OCI-LY1 (cell line): ENCODE measurements around the gene KIZ.

Experiments
- H2AFZ ChIP-seq: fragments of 200-600 bp; sonication (generic), shearing (Covaris generic); 2 replicates; pipeline ENCODE4 v1.6.0; 2014; ENCODE audit warnings: antibody characterized with exemption, mild to moderate bottlenecking, low read length
- H3F3A ChIP-seq: fragments of 200-600 bp; sonication (generic), shearing (Covaris generic); 2 replicates; pipeline ENCODE4 v1.6.0; 2014; ENCODE audit warnings: mild to moderate bottlenecking, antibody characterized with exemption, low read length, moderate library complexity; ENCODE audit not compliant: insufficient read depth
- H3K27ac ChIP-seq: fragments of 200-600 bp; sonication (generic); 2 replicates; pipeline ENCODE4 v1.5.1; 2014; ENCODE audit warnings: low read length, mixed run types, mild to moderate bottlenecking, low read depth; ENCODE audit not compliant: poor library complexity, severe bottlenecking
- H3K27me3 ChIP-seq: fragments of 200-600 bp; sonication (generic); 2 replicates; pipeline ENCODE4 v1.6.0; 2014; ENCODE audit warnings: antibody characterized with exemption, mild to moderate bottlenecking, low read length, moderate library complexity; ENCODE audit not compliant: insufficient read depth
- H3K36me3 ChIP-seq: fragments of 200-600 bp; sonication (generic); 2 replicates; pipeline ENCODE4 v1.6.1; 2014; ENCODE audit warnings: mild to moderate bottlenecking, antibody characterized with exemption, low read length, moderate library complexity, mixed read lengths; ENCODE audit not compliant: insufficient read depth
- H3K4me1 ChIP-seq: fragments of 200-600 bp; sonication (generic); 2 replicates; pipeline ENCODE4 v1.5.1; 2014; ENCODE audit warnings: mild to moderate bottlenecking, low read length, moderate library complexity; ENCODE audit not compliant: insufficient read depth, severe bottlenecking
- H3K4me2 ChIP-seq: fragments of 200-600 bp; sonication (generic), shearing (Covaris generic); 2 replicates; pipeline ENCODE4 v1.6.1; 2014; ENCODE audit warnings: low read length
- H3K4me3 ChIP-seq: fragments of 200-600 bp; sonication (generic); 2 replicates; pipeline ENCODE4 v1.5.1; 2014; ENCODE audit warnings: low read length, low read depth, mild to moderate bottlenecking, mixed read lengths; ENCODE audit not compliant: poor library complexity, severe bottlenecking
- H3K79me2 ChIP-seq: fragments of 200-600 bp; shearing (Covaris generic); 2 replicates; pipeline ENCODE4 v1.6.1; 2016; ENCODE audit warnings: mixed run types, low read length, mixed read lengths; ENCODE audit not compliant: insufficient read depth
- H3K9ac ChIP-seq: fragments of 200-600 bp; sonication (generic), shearing (Covaris generic); 2 replicates; pipeline ENCODE4 v1.6.1; 2014; ENCODE audit warnings: mild to moderate bottlenecking, low read length, mixed read lengths
- H3K9me2 ChIP-seq: fragments of 200-600 bp; sonication (generic), shearing (Covaris generic); 2 replicates; pipeline ENCODE4 v1.6.1; 2014; ENCODE audit warnings: low read depth, mild to moderate bottlenecking, low read length, mixed read lengths
- H3K9me3 ChIP-seq: fragments of 200-600 bp; shearing (Covaris generic); 2 replicates; pipeline ENCODE4 v1.6.1; 2014; ENCODE audit warnings: low read length, mixed read lengths
- H4K20me1 ChIP-seq: fragments of 200-600 bp; sonication (generic), shearing (Covaris generic); 2 replicates; pipeline ENCODE4 v1.6.0; 2016; ENCODE audit warnings: mild to moderate bottlenecking, low read length; ENCODE audit not compliant: insufficient read depth
- CTCF ChIP-seq: fragments of 200-600 bp; sonication (generic), shearing (Covaris generic); IDR thresholded peaks from 2 replicates; pipeline ENCODE4 v1.5.1; 2017; ENCODE audit warnings: mild to moderate bottlenecking, antibody characterized with exemption, low read length, moderate library complexity, mixed read lengths
- EZH2 ChIP-seq: fragments of 200-600 bp; sonication (generic), shearing (Covaris generic); IDR thresholded peaks from 2 replicates; pipeline ENCODE4 v1.8.0; 2017; ENCODE audit warnings: borderline replicate concordance, mixed run types, mild to moderate bottlenecking, antibody characterized with exemption, low read length, moderate library complexity, mixed read lengths

The KIZ gene

GRCh38 chr20:21083825-21084325 is 42.0 kb upstream of the KIZ start:
- no peak overlapping the region for H3K4me2 ChIP-seq
- H3K4me1 ChIP-seq, result peaks cover 10% of the 10 kb centered on the region
- H3K36me3 ChIP-seq, result no peaks in the 10 kb centered on the region
- H3K79me2 ChIP-seq, result no peaks in the 10 kb centered on the region
- H3F3A ChIP-seq, result no peaks in the 10 kb centered on the region
- no peaks in the 10 kb centered on the region for H3K9me2 ChIP-seq
- H3K27me3 ChIP-seq, result no peaks in the 10 kb centered on the region
- H3K9me3 ChIP-seq, result no peaks in the 10 kb centered on the region
- H3K27ac ChIP-seq, result no peak overlapping the region
- TF ChIP-seq CTCF (no peak), EZH2 (no peak)
- no peaks in the 10 kb centered on the region for H4K20me1 ChIP-seq
- no peak overlapping the region for H3K9ac ChIP-seq
- H3K4me3 ChIP-seq, result no peak overlapping the region
- no peak overlapping the region for H2AFZ ChIP-seq

- no peak overlapping the region for H3K9ac ChIP-seq
- H3K4me1 ChIP-seq, result peaks cover 36% of the 10 kb centered on the region
- no peaks in the 10 kb centered on the region for H4K20me1 ChIP-seq
- no peak overlapping the region for H3K4me3 ChIP-seq
- no peak for TF ChIP-seq EZH2
- no peak for TF ChIP-seq CTCF
- no peak overlapping the region for H2AFZ ChIP-seq
- no peaks in the 10 kb centered on the region for H3K9me3 ChIP-seq
- H3K9me2 ChIP-seq, result no peaks in the 10 kb centered on the region
- H3K36me3 ChIP-seq, result no peaks in the 10 kb centered on the region
- H3K79me2 ChIP-seq, result no peaks in the 10 kb centered on the region
- H3K27ac ChIP-seq, result peak overlapping the region; percentile 89
- no peaks in the 10 kb centered on the region for H3F3A ChIP-seq
- H3K4me2 ChIP-seq, result no peak overlapping the region
- H3K27me3 ChIP-seq, result no peaks in the 10 kb centered on the region
Measured at GRCh38 chr20:21087862-21088540, 37.9 kb upstream of the KIZ start.

- Histone ChIP-seq H3K9ac (peak overlapping the region; percentile 64), H3F3A (no peaks in the 10 kb centered on the region), H3K4me3 (peak overlapping the region; percentile 60), H3K27me3 (no peaks in the 10 kb centered on the region), H3K9me3 (no peaks in the 10 kb centered on the region), H3K79me2 (no peaks in the 10 kb centered on the region), H2AFZ (peak overlapping the region; percentile 50), H3K4me2 (peak overlapping the region; percentile 86), H3K36me3 (no peaks in the 10 kb centered on the region), H3K9me2 (no peaks in the 10 kb centered on the region), H3K27ac (peak overlapping the region; percentile 89), H3K4me1 (peaks cover 36% of the 10 kb centered on the region), H4K20me1 (no peaks in the 10 kb centered on the region)
- TF ChIP-seq EZH2 (no peak), CTCF (no peak)
Measured at GRCh38 chr20:21089391-21089790, 36.5 kb upstream of the KIZ start.
